Measurements from ENCODE around the gene NOL9.
"Not testable (repeated sequence)": the region's sequence is repeated elsewhere in the genome, so short reads cannot be mapped to it uniquely, and the experiment has no call there.

NOL9 gene

GRCh38 chr1:6554031-6554906, at the start of gene NOL9:
NOL9 (minus strand) TSS chr1:6554513; CDS start chr1:6554502, 11 bp downstream.
- peak; percentile 88 for DNase-seq

DNA sequence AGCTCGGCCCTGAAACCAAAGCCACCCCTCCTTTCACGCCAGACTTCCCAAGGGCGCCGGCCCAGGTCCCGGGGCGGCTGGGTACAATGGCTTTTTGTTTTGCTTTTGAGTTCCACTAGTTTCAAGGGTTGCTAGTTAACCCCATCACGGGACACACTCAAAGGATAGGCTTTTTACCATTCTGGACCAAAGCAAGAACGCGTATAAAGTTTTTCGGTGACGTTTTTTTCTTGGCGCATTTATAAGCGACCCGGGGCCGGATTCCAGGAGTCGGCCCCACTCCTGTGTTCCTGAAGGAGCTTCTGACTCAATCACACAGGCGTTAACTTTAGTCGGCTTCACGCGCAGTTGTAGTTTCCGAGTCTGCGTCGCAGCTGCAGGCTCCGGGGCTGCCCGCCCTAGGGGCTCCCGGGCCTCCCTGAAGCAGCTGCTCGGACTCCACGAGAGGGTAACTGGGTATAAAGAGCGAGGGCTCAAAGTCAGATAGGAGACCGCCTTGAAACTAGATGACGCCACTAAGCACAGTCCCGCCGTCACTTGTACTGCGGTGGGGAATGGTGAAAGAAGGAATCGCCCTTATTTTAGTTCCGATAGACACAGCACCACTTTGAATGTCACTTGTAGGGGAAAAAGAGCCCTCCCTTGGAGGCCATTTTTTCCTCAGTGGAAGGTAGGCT, 49.1 kb upstream of the NOL9 start:
- peak; percentile 81 for DNase-seq

DNA sequence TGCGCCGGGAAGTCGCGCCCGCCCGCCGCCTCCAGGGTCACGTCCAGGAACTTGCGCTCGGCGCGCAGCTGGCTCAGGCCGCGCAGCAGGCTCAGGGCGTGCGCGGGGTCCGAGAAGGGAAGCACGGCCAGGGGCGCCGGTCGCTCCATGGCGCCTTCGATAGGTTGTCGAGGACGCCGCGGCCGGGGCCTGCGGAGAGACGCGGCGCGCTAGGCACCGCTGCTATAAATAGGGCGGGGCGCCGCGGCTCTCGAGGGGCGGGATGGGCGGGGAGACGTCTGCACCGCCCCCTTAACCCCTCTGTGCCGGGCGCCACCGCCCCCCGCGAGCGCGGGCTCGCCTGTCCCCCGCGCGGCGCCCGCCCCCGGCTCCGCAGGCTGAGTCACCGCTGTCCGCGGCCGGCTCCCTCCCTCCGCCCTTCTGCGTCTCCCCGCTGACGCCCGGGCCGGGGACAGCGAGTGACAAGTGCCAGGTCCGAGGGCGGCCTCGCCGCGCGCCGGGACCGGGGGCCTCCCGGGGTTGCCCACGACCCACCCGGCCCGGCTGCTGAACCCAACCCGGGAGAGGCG, 48.4 kb upstream of the NOL9 start, which contains the start of gene KLHL21:
KLHL21 (minus strand) TSS at position 201 of the 569 bp plus-strand sequence; CDS start at position 149, 52 bp downstream.
- DNase-seq = peak; percentile 73

DNA sequence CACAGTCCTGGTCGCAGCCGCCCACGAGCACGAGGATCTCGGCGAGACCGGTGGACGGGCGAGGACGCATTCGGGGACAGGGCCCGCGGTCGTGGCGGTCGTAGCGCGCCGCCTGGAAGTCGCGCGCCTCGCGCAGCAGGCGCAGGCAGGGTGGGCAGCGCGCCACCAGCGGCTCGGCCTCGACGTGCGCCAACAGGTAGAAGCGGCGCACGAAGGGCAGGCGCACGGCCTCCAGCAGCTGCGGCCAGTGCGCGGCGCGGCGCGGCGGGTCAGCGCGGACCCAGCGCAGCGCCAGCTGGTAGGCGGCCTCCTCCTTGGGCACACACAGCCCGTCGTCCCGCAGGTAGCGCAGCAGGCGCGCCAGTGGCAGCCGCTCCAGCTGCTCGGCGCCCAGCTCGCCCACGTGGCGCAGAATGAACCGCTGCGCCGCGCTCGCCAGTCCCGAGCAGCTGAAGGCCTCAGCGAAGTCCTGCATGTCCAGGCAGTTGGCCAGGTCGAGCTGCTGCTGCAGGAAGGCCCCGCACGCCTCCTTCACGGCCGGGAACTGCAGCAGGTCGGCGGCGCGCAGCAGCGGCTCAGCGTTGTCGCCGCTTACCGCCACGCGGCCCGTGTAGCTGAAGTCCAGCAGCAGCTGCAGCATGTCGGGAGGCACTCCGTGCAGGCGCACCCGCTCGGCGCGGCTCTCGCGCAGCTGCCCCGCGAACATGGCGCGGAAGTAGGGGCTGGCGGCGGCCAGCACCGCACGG, 47.8 kb upstream of the NOL9 start:
- DNase-seq = no peak

DNA sequence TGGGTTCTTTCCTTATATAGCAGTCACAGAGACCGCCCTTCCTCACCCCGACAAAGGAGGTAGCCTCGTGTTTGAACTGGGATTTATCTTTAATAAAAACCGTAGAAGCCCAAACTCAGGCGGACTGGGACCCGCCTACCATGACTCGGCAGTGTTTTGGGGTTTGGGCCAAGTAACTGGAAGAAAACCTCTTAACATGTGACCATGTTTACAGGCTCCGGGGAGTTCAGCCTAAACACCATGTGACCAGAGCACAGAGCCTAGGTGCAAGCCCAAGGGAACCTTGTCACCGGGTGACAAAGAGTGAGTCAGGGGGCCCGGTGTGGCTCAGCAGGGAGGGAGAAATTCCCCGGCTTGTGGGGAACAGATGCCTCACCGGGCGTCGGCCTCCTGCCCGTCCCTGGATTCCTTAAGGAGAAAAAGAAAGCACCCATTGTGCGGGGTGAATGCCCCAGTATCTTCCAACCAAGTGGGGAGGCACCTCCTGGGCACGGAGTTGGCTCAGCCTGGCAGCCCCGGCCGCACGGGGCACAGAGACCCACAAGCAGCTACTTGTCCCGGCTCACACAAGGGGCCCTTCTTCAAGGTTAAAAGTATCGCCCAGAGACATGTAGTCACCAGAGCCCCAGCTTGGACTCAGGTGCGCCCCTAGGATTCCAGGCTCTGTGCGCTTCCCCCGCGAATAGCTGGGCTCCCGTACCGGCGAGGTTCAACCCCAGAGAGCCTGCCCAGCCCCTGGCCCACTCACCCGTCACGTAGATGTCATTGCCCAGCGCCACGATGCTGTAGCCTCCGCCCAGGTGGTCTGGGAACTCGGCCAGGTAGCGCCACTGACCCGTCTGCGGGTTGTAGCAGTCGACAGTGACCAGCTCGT, 47.0 kb upstream of the NOL9 start:
- DNase-seq = peak; percentile 27

DNA sequence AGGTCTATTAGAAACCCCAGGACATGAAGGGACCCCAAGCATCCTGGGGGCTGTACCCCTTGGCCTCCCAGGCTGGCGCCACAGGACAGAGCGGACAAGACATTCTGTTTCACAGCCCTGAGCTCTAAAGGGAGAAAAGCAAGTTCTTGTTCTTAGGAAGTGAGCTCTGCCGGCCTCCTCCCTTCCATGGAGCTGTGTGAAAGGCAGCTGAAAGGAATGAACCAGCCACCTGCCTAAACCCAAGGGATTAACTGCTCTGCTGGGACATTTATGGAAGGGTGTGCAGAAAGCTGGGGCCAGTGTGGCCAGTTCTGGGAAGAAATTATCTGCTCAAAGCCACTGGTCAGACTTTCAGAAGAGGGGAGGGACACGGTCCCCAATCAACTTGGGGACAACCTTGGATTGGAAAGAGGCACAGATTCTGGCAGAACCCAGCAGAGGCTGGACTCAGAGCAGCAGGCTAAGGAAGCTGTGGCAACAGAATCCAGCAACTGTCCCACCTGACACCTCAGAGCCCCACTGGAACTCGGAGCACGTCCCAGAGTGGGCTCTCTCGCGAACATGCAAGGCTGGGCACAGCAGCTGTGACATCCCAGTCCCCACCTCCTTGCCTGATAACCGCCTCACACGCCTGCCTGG, 46.2 kb upstream of the NOL9 start:
- DNase-seq = no peak

GRCh38 chr1:6599991-6600390, 45.7 kb upstream of the NOL9 start:
- DNase-seq = not testable (repeated sequence)

- DNase-seq = no peak
These were observed 45.0 kb upstream of the NOL9 start for GRCh38 chr1:6599141-6599975.

- no peak for DNase-seq
These were observed 43.4 kb upstream of the NOL9 start for GRCh38 chr1:6597777-6598131.

GRCh38 chr1:6596886-6597776, 42.8 kb upstream of the NOL9 start:
- DNase-seq = no peak

GRCh38 chr1:6596351-6596750, 42.0 kb upstream of the NOL9 start:
- DNase-seq = no peak

GRCh38 chr1:6594977-6595740, 40.8 kb upstream of the NOL9 start:
- DNase-seq = no peak

GRCh38 chr1:6593810-6594209, 39.5 kb upstream of the NOL9 start:
- DNase-seq = no peak

DNA sequence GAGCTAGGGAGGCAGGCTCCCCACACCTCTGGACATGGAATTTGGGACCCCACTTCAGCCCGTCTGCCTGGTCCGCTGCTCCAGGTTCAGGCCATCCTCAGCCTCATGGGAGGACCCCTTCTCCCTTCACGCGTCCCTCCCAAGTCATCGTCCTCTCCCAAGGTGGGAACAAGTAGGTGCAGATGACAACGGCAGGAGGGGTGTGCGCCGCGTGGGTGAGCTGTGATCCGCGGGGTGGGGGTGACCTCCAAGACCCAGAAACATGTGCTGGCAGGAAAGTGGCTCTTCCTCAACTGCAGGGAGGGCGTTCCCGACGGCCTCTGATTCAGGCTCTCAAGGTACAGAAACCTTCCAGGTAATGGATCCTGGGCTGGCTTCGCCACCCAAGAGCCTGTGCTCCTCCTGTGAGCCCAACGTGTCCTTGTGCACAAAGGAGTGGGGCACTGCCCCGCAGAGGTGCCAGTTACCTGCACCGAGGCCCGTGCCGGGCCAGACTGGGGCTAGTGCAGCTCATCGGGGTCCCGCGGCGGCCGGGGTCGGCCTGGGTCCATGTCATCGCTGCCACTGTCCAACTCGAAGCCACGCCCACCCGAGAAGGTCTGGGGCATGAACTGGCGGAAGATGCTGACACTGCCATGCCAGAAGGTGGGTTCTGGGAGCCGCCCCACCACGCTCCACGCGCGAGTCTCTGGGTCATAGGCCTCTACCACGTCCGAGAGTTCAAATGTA, 38.7 kb upstream of the NOL9 start:
- no peak for DNase-seq

GRCh38 chr1:6592441-6592840, 38.1 kb upstream of the NOL9 start:
- no peak for DNase-seq

DNA sequence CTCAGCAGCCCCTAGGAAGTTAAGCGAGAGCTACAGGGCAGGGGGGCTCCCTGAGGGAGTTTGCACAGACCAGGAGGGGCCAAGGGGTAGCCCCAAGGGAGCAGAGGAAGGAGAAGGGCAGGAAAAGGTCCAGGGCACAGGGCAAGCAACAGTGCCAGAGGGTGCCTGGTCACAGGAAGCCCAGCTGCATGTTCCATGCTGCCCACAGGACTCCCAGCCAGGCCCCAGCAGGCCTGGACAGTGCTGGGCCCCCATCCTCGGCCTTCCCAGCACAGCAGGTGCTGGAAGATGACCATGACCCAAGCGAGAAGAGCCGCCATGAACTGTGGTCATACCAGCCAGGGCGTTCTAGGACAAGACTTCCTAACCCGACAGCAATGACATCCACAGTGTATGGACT, 37.3 kb upstream of the NOL9 start:
- no peak for DNase-seq

- no peak for DNase-seq
These were observed 36.9 kb upstream of the NOL9 start for GRCh38 chr1:6591222-6591621.

GRCh38 chr1:6590046-6590445, 35.7 kb upstream of the NOL9 start:
- no peak for DNase-seq

Measured in NCI-H526 treated with DMSO at 0.1 percent for 48 hours (cell line).